ENCODE measurements around the gene PRRC2B.
"Not testable (repeated sequence)": the region's sequence is repeated elsewhere in the genome, so short reads cannot be mapped to it uniquely, and the experiment has no call there.

PRRC2B gene

DNA sequence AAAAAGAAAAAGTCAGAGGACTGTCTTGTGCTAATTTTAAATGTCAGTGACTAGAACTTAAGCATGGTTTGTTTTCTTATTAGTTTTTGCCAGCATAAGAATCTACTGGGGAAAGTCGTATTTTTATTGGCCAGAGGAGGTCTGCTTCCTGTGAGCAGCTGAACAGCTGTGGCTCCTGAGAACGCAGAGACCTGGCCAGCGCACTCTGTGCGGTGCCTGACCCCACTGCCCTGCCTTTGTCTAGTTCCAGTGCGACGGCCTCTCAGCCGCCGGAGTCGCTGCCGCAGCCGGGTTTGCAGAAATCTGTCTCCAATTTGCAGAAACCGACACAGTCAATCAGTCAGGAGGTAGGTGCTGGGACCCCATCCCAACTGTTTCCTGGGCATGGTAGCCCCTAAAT lies 42.5 kb downstream of the PRRC2B start:
- no peak for DNase-seq (ENCODE audit: low spot score)

DNA sequence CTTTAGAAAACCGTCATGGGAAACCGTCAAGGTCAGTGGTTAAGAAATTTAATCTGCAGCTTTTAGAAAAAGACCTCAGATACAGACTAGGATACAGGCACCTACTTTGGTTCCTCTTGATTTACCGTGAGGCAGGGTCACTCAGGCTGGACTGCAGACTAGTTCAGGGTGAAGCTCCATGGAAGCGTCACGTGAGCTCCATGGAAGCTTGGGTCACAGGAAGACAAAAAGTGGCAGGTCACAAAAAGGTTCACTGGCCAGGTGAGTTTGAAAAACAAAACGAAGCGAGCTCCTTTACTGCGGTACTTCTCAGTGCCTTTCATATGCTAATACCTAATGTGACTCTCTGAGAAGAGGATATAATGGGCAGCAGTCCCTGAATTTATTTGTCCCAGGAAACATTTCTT lies 43.0 kb downstream of the PRRC2B start:
- no peak for DNase-seq (ENCODE audit: low spot score)

DNA sequence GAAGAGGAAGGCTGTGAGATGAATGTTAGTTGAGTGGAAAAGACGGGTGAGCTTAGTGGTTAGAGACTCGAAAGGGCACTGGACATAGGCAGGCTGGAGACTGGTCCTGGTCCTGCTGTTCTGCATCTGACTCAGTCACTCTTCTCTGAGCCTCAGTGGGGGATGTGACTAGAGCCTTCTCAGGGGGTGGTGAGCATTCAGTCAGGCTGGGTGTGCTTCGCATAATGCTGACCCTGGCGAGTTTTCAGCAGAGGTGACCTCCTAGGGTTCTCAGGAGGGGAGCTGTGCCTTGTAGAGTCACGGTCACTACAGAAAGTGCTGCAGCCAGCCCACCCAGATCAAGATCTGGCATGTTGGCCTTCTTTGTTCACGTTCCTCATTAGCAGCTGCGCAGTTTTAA lies 44.3 kb downstream of the PRRC2B start:
- DNase-seq (ENCODE audit: low spot score): no peak

DNA sequence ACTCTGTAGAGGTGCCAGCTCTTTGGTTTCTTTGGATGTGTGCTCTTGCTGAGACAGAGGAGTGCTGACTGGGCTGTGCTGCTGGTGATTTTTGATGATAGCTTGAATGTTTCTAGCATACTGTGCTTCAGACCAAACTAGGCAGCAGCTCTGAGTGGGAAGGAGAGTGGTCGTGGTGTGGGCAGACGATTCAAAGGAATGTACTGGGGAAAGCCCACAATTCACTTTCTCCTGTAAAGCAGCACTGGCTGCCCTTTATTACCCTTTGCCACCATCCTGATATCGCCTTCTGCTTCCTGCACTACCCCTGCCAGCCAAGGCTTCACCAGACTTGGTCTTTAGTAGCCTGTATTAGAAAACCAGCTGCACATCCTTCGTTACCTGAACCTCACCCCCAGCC lies 45.3 kb downstream of the PRRC2B start:
- DNase-seq (ENCODE audit: low spot score): no peak

DNA sequence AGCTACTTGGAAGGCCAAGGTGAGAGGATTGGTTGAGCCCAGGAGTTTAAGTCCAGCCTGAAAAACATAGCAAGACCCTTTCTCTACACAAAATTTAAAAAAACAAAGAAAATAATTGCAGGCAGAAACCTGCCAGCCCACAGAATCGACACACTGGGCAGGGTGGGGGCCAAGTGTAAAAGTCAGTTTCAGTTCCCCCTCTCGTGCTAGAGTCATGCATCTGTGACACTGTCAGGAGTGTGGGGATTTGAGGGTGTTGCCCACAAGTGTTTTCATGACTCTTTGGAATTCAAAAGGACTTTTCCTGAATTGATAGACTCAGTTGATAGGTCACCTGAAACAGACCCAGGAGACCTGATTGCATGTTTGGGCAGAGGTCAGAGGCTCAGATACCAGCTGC lies 47.6 kb downstream of the PRRC2B start:
- DNase-seq (ENCODE audit: low spot score): no peak

DNA sequence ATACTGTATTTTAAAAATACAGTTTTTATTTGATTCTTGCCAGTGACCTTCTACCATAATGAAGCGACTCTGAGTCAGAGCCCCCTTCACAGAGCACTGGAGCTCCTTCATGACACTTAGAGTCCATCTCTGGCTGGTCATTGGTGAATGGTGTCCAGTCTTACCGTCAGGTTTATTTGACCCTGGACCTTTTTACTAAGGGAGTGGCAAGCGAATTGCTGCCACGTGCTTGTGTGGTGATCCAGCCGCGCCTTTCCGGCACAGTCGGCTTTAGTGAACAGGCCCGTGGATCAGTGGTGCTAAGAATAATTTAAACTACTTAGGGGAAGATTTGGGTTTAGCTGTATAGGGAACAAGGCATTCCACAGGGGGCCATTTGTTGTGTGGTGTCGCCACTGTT lies 48.5 kb downstream of the PRRC2B start:
- DNase-seq (ENCODE audit: low spot score): no peak

DNA sequence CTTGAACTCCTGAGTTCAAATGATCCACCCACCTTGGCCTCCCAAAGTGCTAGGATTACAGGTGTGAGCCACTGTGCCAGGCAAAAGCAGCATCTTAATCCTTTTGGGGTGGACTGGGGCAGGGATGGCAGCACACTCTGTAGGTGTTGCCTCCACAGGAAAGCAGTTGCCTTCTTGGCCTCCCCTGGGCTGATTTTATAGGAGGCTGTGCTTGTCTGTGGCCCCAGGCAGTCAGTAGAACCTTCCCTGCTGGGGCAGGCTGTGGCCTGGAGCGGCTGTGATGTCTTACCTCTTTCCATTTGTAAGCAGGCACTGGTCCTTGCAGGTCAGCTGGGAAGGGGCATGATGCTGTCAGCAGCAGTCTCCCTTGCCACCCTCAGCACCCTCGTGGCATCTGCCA lies 49.8 kb downstream of the PRRC2B start:
- no peak for DNase-seq (ENCODE audit: low spot score)

DNA sequence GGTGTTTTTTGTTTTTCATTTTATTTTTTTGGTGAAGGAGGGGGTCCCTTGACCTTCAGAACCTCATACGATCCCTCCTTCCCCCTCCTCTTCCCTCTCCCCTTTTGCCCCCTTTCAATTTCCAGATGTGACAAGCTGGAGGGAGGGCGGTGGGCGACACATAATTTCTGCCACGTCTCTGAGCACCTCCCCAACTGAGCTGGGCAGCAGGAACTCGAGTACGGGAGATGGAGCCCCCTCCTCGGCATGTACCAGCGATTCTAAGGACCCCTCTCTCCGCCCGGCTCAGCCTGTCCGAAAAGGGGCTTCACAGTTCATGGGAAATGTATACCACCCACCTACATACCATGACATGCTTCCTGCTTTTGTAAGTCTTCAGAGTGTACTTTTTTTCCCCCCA lies 52.4 kb downstream of the PRRC2B start:
- no peak for DNase-seq (ENCODE audit: low spot score)

DNA sequence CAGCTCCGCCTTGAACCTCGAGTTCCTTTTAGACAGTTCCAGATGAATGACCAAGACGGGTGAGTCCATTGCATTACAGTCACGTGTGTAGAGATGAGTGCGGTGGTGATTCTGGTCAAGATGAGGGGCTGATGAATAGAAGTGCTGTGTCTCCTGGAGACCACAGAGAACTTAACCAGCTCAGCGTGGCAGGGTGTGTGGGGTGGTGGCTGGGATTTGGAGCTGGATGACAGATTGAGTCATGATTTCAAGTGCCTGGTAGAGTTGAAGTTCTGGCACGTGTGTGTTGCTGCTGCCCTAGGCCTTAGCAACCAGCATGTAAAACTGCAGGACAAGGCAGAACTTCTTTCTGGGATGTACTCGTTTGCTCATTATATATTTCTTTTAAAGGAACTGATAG lies 53.3 kb downstream of the PRRC2B start:
- no peak for DNase-seq (ENCODE audit: low spot score)

DNA sequence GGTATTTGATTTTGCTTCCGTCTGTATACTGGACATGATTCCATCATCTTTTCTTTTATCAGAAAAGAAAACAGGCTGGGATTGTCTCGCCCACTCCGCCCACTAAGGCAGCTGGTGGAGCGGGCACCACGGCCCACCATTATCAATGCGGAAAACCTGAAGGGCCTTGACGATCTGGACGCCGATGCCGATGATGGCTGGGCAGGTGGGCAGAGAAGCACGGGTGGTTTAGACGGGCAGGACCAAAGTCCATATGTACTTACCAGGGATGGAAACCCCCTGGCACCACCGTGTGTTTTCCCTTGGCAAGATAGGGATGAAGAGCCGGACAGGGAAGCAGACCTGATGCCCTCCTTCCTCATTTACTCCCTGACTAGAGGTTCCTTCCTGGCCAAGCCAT lies 53.7 kb downstream of the PRRC2B start:
- DNase-seq (ENCODE audit: low spot score): no peak

DNA sequence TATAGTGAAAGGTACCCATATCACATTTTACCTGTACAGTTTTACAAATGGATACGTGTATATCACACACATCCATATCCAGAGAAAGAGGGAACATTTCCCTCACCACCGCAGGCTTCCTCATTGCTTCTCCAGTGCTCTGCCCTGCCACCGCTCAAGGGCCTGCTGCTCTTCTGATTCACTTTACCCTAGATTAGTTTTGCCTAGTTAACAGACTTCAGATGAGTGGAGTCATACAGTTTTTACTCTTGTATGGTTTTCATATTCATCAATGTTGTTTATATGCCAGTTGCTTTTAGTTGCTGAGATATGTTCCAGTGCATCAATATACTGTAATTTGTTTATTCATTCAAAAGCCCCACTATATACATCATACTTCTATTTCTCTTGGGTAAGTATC lies 54.9 kb downstream of the PRRC2B start:
- no peak for DNase-seq (ENCODE audit: low spot score)

DNA sequence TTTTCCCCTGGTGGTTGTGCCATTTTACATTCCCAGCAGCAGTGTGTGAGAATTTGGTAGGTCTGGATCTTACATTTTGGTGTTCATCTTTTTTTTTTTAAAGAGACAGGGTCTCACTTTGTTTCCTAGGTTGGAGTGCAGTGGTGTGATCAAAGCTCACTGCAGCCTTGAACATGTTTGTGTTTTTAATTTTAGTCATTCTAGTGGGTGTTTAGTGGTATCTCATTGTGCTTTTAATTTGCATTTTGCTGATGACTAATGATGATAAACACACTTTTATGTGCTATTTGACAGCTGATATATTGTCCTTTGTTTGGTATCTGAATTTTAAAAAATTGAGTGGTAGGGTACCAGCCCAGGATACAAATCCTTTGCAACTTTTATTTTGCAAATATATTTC lies 55.4 kb downstream of the PRRC2B start:
- DNase-seq (ENCODE audit: low spot score): no peak

DNA sequence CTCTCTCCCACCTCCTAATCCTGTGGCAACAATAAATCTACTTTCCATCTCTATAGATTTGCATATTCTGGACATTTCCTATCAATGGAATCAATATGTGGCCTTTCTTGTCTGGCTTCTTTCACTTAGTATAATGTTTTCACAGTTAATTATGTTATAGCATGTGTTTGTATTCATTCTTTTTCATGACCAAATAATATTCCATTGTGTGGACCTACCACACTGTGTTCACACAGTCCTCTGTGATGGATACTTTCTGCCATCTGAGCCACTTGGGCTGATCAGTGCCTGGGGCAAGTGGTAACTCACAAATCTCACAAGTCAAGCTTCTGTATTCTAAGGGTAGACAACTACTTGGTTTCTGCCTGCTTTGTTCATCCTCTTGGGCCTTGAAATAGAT lies 60.1 kb downstream of the PRRC2B start:
- DNase-seq (ENCODE audit: low spot score): no peak

DNA sequence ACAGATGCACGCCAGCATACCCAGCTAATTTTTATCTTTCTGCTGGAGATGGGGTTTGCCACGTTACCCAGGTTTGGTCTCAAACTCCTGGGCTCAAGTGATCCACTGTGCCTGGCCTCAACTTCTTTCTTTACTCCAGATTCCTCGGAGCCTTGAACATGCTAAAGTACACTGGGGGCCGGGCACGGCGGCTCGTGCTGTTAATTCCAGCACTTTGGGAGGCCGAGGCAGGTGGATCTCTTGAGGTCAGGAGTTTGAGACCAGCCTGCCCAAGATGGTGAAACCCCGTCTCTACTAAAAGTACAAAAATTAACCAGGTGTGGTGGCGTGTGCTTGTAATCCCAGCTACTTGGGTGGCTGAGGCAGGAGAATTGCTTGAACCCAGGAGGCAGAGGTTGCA lies 61.8 kb downstream of the PRRC2B start:
- DNase-seq (ENCODE audit: low spot score): not testable (repeated sequence)

DNA sequence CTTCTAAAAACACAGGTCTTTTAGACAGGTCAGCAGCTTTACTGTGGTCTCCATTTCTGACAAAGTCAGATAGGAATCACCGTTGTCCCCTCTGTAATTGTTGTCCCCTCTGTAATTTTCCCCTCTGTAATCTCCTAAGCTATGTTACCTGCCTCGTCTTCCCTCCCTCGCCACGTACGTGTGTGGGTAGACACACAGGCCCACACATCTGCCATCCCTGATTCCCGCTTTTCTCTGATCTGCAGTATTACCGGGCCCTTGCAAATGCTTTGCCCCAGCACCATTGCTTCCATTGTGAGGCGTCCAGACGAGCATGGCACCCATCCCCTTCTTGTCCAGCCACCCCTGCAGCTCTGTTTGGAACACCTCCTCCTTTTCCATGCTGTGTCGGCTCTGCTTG lies 63.9 kb downstream of the PRRC2B start:
- no peak for DNase-seq (ENCODE audit: low spot score)

DNA sequence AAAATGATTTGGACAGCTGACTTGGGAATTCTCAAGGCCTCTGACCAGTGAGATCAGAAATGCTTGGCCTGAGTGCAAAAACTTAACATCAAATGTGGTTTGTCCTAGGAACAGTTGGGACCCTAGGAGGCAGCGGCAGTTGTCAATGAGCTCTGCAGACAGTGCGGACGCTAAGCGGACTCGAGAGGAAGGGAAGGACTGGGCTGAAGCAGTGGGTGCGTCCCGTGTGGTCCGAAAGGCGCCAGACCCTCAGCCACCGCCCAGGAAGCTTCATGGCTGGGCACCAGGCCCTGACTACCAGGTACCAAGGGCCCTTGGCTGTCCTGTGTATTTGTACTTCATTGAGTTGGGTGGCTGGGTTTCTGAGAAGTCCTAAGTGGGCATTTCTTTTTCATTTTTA lies 65.2 kb downstream of the PRRC2B start:
- DNase-seq (ENCODE audit: low spot score): no peak

DNA sequence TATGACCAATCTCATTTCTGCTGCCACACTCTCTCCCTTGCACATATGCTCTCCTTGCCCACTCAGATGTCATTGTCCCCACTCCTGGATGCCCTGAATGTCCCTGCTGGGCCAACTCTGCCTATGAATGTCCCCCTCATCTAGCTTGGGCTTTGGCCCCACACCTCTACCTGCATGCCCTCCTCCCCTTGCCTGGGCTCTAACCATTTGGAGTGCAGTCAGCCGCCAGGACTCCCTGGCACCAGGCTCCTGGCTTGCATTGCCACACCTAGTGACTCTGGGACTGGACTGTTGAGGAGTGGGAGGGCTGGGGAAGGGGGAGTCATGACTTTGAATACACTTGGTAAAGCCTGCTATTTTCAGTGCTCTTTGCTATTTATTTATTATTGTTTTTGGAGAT lies 67.3 kb downstream of the PRRC2B start:
- no peak for DNase-seq (ENCODE audit: low spot score)

DNA sequence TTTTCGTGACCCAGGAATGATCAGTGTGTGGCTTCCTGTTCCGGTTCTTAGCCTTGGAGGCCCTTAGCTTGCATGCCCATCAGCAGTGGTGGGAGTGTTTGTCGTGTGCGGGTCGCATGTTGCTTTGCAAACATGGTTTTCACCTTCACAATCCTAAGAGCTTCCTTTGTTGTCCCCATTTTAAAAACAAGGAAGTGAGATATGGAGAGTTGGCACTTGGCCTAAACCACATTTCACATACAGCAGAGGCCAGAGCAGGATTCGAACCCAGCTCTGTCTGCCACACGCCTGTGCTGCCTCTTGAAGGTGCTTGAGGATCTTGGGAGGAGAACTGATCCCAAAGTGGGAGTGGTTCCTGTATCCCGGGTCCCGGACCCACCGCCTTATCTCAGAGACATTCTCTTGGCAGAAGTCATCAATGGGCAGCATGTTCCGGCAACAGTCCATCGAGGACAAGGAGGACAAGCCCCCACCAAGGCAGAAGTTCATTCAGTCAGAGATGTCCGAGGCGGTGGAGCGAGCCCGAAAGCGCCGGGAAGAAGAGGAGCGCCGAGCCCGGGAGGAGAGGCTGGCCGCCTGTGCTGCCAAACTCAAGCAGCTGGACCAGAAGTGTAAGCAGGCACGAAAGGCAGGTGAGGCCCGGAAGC lies 70.6 kb downstream of the PRRC2B start:
- DNase-seq (ENCODE audit: low spot score): no peak

DNA sequence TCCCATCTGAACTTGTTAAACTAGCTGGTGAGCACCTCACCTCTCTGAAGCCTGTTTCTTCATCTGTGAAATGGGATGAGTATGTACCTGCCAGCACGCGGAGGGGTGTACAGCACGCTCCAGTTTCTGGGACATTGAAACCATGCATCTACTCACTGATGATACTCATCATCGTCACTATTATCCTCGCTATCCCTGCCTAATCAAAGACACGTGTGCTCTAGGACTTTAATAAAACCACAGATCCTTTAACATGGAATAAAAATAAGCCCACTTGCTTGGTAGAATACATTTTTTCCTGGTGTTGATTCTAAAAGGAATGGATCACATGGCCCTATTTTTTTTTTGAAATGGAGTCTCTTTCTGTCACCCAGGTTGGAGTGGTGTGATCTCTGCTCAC lies 71.5 kb downstream of the PRRC2B start:
- DNase-seq (ENCODE audit: low spot score): no peak

DNA sequence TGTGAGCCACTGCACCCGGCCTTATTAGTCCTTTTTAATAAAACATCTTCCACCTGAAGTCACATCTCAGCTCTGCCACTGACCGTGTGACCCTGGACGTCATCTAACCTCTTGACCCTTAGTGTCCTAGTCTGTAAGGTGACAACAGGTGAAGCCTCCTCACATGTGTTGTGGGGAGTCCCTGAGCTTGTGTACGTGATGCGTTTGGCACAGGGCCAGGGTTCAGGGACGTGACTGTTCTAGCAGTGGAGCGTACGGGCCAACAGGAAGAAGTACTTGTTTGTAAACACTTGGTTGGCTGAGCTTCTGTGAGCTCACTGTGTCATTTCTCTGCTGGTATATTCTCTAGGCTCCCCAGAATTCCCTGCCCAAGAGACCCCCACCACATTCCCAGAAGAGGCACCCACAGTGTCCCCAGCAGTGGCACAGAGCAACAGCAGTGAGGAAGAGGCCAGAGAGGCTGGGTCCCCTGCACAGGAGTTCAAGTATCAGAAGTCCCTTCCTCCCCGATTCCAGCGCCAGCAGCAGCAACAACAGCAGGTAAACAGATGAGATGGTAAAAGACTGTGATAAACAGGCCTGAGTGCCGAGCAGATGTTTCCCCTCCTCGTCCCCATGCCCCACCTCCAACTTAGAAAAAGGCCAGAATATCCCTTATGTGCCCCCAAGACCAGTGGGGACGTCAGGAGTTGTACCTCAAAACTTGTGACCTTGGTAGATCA lies 73.5 kb downstream of the PRRC2B start:
- DNase-seq (ENCODE audit: low spot score): no peak

DNA sequence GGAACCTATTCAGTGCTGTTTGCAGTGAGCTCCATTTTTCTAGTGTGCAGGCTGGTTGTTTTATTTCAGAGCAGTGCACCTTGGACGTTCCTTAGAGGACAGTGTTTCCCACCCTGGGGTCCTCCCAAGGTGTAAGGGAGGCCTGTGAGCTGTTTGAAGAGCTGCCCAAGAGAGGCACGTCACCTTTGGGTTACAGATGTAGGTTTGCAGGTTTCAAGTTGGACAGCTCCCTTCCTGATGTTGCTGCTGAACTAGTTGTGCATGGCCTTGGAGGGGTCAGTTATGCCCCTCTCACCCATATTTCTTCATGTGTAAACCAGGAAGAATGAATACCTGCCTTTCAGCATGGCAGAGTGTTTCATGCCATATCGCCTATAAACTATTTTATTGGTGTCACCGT lies 74.1 kb downstream of the PRRC2B start:
- DNase-seq (ENCODE audit: low spot score): no peak

DNA sequence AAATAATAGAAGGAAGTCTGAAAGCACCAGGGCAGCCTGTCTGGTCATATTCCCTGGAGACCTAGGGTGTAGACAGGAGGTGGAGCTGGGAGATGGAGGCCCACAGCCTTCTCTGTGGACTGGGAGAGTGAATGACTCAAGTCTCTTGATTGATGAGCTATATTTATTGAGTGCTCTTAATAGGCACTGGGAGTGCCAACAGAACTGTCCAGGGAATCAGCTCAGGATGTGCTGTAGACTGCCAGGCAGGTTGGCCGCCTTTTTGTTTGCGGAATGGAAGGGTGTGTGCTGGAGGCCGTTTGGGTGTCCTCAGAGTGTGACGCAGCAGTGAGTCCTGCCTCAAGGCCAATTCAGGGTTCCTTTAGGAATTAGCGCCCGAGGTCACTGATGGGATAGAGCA lies 75.5 kb downstream of the PRRC2B start:
- no peak for DNase-seq (ENCODE audit: low spot score)

DNA sequence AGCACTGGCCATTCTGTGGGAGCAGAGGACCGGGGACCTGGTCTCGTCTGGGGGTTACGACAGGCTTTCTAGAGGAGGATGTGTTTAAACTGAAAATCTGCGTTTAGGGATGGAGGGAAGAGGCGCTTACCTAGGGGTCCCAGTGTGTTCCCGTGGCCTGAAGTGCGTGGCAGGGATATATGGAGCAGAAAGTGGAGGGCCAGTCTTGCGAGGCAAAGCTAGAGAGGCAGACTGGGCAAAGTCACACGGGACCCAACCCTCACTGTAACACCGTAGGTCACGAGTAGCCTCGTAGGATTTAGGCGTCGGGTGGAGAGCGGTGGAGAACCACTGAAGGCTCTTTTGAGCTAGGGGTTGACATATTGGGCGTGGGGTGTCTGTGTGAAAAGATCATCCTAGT lies 76.1 kb downstream of the PRRC2B start:
- no peak for DNase-seq (ENCODE audit: low spot score)

DNA sequence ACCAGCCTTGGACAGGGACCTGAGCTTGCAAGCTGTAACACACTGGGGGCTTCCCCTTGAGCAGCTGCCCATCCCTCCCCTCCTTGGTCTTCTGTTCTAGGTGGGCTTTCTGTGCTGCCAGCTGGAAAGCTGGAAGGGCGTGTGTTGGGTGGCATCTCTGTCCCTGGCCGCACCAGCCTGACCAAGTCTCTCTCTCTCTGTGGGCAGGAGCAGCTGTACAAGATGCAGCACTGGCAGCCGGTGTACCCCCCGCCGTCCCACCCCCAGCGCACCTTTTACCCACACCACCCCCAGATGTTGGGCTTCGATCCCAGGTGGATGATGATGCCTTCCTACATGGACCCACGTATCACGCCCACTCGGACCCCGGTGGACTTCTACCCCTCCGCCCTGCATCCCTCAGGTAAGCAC lies 76.7 kb downstream of the PRRC2B start:
- DNase-seq (ENCODE audit: low spot score): no peak
